NCI-H2029 treated with DMSO at 0.1 percent for 48 hours (cell line): ENCODE measurements around the gene SMIM31.

ENCODE experiments used
- DNase-seq: peaks from one replicate; lab custom pipeline; 2025; lab: John Stamatoyannopoulos, UW

Gene SMIM31

DNA sequence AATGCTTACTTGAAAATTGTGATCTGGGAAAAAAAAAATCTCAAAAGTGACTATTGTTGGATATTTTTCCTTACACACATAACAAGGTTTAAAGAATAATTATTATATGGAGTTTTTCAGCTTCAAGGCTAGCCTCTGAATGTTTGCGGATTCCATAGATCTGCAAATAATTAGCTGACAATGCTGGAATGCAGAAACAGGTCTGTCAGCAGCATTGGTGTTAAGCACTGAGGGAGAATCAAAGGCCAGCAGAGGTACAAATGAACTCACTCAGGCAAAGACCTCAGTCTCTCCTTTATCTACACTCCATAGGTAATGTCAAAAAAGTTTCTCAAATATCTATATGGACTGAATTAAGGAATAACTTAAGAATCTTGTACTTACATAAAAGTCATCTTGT, 35.1 kb downstream of the SMIM31 start:
- no peak for DNase-seq

DNA sequence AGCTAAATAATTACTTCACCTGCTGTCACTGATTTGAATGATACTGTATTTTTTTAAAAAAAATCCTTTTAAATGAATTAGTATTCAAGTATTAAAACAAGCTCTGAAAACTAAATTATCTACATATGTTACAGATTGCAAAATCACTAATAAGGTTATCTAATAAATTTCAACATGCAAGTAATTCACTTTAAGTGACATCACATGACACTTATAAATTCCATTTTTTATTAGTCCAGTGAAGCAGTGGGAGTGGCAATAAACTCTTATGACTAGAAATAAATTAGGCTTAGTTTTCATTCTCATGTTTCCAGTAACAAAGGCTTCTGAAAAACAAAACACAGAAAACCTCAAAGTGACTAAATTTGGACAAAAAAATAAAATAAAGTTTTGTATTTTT, 36.3 kb downstream of the SMIM31 start:
- DNase-seq, result no peak

DNA sequence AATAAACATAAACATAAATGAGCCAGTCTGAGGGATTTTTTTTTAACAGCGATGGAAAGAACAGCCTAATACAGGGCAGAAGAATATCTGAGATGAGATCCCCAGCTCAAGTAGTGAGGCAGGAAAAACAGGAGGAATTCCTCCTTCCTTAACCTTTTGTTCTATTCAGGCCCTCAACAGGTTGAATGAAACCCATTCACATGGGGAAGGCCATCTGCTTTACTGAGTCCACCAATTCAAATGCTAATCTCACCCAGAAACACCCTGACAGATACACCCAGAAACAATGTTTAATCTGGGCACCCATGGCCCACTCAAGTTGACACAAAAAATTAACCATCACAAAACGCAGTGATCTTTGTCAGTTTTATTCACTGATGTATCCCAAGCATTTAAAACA, 45.5 kb downstream of the SMIM31 start:
- DNase-seq, result no peak

DNA sequence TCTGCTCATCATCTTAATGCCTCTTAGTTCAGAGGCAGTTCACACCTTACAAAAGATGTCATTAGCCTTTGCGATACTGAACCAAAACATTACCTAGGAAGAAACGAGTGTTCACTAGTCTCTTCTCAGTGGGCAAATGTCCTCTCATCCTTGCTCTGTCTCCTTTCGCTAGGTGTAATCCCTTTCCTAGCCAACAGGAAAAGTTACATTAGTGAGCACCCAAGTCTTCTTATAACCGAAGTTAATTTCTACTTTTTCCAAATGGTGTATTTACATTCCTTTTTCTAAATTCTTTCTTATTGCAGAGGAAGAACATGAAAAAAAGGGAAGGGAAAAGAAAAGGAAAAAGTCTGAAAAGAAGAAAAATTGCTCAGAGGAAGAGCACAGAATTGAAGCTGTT, 46.9 kb downstream of the SMIM31 start:
- DNase-seq, result no peak

DNA sequence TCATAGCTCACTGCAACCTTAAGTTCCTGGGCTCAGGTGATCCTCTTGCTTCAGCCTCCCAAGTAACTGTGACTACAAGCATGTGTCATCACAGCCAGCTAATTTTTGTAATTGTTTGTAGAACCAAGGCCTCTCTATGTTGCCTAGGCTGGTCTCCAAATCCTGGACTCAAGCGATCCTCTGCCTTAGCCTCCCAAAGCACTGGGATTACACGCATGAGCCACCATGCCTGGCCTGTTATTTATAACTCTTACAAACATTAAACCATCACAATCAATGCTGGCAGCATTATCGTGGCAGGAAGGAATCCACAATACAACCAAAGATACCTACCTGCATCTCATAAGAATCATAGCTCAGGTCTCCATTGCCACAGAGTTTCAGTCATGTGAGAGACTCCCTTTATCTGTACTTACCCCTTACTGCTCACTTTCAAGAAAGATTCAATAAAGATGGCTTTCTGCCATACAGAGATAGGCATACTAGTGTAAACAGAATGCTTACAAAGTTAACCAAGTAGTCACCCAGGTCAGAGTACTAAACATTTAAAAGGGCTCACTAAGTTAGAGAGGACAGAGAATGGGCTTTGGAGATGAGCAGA, 48.5 kb downstream of the SMIM31 start:
- DNase-seq, result no peak

DNA sequence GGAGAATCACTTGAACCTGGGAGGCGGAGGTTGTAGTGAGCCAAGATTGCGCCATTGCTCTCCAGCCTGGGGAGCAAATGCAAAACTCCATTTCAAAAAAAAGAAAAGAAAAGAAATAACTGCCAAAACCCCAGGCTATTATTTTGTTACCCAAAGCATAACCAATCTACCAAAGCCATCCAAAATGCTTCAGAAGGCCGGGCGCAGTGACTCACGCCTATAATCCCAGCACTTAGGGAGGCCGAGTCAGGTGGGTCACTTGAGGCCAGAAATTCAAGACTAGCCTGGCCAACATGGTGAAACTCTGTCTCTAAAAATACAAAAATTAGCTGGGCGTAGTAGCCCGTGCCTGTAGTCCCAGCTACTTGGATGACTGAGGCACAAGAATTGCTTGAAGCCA, 49.8 kb downstream of the SMIM31 start:
- no peak for DNase-seq

DNA sequence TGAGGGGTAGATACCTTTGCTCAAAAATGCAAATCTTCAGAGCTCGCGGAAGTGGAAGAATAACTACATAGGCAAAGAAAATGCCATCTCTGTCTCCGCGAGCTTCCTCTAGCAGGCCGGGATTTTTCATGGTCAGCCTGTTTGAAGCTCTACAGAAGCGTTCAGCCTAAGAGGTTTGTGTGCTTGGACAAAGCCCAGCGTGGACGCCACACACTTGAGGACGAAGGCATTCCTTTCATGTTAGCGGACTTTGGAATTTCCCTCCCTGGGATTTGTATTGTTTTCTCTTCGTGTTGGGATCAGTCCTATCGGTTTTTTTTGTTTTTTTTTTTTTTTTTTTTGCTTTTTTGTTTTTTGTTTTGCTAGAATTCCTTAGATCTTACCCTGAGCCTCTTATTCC, 53.7 kb downstream of the SMIM31 start:
- no peak for DNase-seq

DNA sequence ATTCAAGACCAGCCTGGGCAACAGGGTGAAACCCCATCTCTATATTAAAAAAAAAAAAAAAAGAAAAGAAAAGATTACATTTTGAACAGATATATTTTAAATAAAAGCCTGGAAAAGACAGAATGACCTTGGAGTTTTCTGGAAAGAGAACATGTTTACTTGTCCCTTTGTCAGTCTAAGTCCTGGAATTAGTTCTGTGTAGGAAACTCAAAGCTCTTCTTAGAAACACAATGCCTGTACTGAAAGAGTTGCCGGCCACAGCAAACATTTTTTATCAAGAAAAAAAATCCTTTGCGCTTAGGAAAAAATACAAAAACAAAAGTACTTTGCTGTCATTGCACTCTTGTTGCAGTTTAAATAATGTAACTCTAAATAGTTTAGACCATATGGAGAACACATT, 59.6 kb downstream of the SMIM31 start:
- DNase-seq, result no peak

DNA sequence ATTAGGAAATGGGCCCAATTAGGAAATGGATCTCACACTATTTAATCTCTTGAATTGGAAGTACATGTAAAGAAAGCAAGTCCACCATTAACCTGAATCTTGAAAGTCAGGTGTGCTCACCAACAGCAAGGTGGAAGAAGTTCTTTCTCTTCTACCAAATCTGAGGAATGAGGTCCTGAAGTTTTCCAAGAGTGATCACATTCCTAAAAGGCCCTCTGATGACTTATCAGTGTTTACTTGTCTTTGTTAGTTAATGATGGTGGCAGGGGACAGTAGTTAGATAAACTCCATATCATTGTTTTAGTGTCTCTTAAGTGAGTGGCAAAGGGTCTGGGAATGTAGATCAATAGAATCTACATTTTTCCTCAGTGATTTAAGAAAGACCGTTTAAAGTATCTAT, 61.8 kb downstream of the SMIM31 start:
- no peak for DNase-seq

DNA sequence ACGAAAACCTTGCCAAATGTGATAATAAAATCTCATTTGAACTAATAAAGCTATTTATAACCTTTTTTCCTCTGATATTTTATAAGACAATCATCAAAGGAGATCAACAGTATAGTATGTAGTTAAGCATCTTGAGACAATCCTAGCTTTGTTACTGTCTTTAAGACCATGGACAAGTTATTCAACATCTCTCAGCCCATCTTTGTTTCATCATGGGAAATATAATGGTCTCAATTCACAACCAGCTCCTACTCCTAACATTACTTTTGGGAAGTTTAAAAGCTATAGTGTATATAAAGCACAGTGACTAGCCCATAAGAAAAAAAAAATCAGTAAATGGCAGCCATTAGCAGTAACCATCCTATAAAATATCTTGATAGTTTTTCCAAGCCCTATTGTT, 65.4 kb downstream of the SMIM31 start:
- no peak for DNase-seq

DNA sequence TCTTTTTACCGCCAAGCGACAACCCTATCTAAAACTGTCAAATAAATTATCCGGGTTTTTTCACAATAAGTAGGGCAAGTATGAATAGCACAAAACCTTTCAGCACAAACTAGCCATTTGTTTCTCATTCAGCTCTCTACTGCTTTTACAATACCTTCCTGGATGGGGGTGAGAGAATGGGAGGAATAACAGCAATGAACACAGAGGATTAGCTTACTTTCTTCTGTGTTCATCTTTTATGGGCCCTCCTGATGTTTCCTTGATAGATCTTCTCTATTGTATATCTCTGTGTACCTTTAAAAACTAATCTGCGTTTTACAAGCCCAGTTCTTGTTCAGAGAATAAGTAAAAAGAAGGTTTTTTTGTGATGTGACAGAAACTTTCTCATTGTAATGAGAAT, 67.8 kb downstream of the SMIM31 start:
- DNase-seq, result no peak

DNA sequence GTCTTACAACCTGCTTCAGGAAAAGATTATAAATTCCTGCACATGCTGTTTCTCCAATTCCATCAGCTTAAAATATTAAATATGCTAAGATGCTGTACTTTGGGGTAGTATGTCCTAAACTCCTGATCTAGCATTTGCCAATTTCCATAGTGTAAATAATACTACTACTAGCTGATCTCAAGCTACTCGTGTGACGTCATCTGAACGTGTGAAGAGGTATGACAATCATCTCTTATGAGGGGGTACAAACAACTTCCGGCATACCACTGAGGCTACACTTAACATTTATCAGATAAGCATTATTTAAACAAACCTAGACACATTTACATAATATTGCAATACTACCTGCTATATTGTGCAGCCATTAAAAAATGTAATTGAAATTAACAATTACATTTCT, 70.7 kb downstream of the SMIM31 start:
- no peak for DNase-seq

DNA sequence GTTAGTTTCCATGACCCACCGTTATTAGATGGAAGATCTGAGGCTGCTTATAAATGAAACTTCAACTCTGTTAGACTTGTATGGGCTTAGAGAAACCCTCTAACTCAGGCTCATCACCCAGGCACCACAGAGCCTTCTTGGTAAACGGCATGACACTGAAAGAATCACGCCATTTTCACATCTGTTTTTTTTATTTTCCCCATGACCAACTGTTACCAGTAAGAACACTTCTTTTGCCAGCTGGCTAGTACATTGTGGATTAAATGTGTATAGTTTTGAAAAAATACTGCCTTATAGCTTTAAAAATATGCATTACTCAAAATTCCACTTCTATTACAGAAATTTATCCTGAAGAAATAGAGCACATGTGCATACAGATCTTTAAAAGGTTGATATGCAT, 75.0 kb downstream of the SMIM31 start:
- no peak for DNase-seq

DNA sequence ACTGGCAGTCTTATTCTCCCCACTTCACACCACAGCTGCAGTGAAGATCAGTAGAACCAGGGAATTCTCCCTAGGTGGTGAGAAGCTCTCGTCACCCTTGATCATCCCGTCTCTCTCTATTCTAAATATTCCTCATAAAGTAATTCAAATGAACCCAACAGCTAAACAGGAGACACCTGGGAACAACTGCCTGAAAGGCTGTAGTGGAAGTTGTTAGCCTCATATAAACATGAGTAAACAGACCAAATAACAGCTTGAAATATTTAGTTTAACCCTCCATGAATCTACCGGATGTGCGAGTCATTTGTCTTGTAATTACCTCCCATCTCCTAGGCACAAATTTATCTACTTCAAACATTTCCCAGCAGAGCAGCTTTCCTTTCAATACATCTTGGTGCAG, 92.6 kb downstream of the SMIM31 start:
- no peak for DNase-seq

DNA sequence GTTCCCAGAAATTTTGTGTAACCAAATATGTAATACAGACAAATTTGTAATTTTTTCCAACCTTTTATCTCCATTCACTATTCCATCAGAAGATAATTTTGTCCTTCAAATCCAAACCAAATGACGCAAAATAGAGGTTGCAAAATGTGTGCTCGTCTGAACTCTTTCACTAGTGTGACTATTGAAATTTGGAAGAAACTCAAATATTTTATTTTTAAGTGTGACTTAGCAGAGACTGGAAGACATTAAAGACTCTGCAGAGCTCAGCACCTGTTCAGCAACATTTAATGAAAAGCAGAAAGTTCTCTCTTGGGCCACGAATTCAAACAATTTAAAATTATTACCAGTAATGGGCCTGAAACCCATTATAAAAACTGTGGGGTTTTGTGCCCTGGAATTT, 93.1 kb downstream of the SMIM31 start:
- DNase-seq, result no peak

DNA sequence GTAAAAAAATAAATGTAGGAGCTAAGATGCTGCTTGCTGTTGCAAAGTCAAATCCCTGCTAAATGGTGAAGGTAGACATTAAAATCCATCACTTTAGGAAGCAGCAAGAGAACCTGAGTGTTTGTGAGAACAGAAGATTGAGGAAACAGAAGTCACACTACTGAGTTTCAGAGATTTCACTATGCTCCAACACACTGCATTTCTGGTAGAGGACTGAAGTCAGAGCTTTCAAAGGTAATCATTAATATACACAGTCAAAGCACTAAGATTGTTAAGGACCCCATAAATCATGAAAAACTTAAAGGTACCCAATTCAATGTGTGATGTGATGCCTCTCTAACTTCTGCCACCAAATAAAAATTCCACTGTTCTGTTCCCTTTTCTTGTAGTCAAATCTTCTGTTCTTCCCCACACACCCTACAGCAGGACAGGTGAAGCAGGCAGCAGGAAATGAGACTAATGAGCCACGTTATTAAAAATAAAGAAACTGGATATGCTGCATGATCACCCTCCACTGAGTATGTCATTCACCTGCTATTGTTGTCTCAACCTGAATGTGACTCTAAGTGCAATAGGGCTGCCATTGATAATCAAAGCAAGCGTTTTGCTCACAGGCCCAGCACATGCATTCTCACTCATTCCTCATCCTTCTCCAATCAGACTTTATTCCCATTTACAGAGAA, 94.2 kb downstream of the SMIM31 start:
- no peak for DNase-seq
